Measurements from ENCODE around the gene TRAT1.

DNA sequence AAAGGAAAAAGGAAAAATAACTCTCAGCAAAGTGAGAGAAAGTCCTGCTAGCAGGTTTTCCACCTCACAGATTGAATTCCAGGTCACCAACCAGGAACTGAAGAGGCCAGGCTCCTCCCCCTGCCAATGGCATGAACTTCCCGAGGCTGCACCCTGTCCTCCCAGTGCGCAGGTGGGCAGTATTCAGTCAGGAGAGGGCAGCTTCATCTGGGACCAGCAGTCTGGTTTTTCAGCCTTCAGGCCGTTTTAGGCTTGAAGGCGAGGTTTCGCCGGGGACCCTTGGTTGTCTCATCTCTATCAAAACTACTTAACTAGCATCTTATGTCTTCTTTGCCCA is 41.2 kb downstream of the TRAT1 start:
- TF ChIP-seq SIN3A (IDR thresholded peaks at IDR 0.05; ENCODE audit: borderline replicate concordance, insufficient read depth, low read length): no peak
- TF ChIP-seq TAF1 (IDR thresholded peaks at IDR 0.05; ENCODE audit: borderline replicate concordance, insufficient read depth, low read length): no peak
- TF ChIP-seq POLR2AphosphoS5 (IDR thresholded peaks at IDR 0.05; ENCODE audit: low read depth, low read length): no peak
- TF ChIP-seq REST (IDR thresholded peaks at IDR 0.05; ENCODE audit: insufficient read depth in 1 of 2, low read depth in 2 of 2, low read length in 2 of 2): no peak

Measured in PFSK-1 (cell line).